Keratinocyte (primary cell): ENCODE data around the gene RELB.

Experiments used
- CTCF ChIP-seq, 3 experiments: IDR thresholded peaks in 1 of 3; conservative IDR thresholded peaks in 1 of 3; optimal IDR thresholded peaks in 1 of 3; 2 replicates in 2 of 3; 3 replicates in 1 of 3; pipeline versions ENCODE3 to v1.5.1; 2011; ENCODE audit warnings: low read length in 3 of 3, mild to moderate bottlenecking in 3 of 3, moderate library complexity in 2 of 3, control low read depth in 1 of 3, inconsistent platforms in 1 of 3; ENCODE audit not compliant: insufficient read depth in 2 of 3; ENCODE audit errors: extremely low read depth in 1 of 3
- EZH2 ChIP-seq: IDR thresholded peaks from one replicate; pipeline ENCODE4 v1.6.1; 2012; ENCODE audit warnings: inconsistent platforms, mild to moderate bottlenecking, low read length, moderate library complexity

DNA sequence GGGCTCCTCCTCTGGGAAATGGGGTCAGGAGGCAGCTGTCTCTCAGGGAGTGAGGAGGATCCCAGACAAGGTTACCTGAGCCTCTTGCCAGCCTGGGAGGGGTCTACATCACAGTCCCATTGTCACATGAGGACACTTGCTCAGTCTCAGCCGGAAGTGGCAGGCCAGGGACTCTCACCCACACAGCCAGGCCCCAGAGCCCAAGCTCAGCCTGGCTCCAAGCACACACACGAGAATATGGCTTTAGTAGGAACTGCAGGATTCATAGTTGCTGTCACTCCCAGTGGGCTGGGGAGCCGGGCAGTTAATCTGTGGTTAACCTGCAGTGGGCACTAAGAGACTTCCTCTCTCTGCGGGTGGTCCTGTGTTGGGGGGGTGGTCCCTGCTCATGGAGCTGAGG is 15.8 kb upstream of the RELB start:
- TF ChIP-seq CTCF (optimal IDR thresholded peaks at IDR 0.05 in 1 of 3, IDR thresholded peaks at IDR 0.05 in 1 of 3, conservative IDR thresholded peaks at IDR 0.05 in 1 of 3; ENCODE audit: extremely low read depth in 1 of 3, insufficient read depth in 2 of 3, low read length in 3 of 3), result no peak
- TF ChIP-seq EZH2, result no peak
